ENCODE measurements around the gene ZNF462.

DNA sequence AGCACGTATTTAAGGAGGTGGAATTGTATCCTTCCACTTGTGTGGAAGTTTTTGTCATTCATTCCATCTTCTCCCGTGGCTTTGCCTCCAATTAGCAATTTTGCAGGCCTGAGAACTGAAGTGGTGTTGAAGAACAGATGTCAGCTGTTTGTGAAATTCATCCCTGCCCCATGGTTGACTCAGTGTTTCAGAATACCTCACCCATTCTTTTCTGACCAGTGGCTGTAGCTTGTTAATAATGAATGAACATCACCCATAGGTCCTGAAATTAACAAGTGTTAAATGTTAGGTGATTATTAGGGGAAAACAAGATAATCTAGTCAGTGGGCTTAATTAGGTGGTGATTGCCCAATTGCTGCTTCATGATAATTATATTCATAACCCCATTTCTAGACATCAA, 11.7 kb downstream of the ZNF462 start:
- TF ChIP-seq, protein P1, sequence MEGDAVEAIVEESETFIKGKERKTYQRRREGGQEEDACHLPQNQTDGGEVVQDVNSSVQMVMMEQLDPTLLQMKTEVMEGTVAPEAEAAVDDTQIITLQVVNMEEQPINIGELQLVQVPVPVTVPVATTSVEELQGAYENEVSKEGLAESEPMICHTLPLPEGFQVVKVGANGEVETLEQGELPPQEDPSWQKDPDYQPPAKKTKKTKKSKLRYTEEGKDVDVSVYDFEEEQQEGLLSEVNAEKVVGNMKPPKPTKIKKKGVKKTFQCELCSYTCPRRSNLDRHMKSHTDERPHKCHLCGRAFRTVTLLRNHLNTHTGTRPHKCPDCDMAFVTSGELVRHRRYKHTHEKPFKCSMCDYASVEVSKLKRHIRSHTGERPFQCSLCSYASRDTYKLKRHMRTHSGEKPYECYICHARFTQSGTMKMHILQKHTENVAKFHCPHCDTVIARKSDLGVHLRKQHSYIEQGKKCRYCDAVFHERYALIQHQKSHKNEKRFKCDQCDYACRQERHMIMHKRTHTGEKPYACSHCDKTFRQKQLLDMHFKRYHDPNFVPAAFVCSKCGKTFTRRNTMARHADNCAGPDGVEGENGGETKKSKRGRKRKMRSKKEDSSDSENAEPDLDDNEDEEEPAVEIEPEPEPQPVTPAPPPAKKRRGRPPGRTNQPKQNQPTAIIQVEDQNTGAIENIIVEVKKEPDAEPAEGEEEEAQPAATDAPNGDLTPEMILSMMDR (IDR thresholded peaks at IDR 0.05; ENCODE audit: low read depth, low read length): no peak
- no peak for TF ChIP-seq MYC (IDR thresholded peaks at IDR 0.05; ENCODE audit: low read depth, low read length)
- TF ChIP-seq POLR2A (IDR thresholded peaks at IDR 0.05; ENCODE audit: extremely low read depth, insufficient read length): no peak

Measured in NB4 (cell line).